Measurements from ENCODE around the gene ZNF511.

DNA sequence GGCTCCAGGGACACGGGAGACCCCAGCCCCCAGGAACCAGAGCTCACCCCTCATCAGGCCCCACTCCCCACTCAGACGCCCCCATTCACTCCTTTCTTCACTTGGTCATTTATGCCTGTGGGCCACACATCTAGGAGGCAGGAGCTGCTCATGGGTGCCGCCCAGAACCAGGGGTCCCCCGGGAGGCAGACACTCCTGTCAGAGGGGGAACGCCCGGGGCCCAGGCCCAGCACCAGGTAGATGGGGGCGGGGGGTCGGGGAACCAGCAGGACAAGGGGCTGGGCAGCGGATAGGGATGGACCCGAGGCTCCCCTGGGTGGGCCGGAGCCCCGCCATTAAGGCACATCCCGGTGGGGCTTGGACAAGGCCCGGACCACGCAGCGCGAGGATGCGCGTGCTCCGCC is 16.1 kb downstream of the ZNF511 start:
- TF ChIP-seq, protein P1, sequence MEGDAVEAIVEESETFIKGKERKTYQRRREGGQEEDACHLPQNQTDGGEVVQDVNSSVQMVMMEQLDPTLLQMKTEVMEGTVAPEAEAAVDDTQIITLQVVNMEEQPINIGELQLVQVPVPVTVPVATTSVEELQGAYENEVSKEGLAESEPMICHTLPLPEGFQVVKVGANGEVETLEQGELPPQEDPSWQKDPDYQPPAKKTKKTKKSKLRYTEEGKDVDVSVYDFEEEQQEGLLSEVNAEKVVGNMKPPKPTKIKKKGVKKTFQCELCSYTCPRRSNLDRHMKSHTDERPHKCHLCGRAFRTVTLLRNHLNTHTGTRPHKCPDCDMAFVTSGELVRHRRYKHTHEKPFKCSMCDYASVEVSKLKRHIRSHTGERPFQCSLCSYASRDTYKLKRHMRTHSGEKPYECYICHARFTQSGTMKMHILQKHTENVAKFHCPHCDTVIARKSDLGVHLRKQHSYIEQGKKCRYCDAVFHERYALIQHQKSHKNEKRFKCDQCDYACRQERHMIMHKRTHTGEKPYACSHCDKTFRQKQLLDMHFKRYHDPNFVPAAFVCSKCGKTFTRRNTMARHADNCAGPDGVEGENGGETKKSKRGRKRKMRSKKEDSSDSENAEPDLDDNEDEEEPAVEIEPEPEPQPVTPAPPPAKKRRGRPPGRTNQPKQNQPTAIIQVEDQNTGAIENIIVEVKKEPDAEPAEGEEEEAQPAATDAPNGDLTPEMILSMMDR (IDR thresholded peaks at IDR 0.05), result no peak
- TF ChIP-seq EZH2 (IDR thresholded peaks at IDR 0.05; ENCODE audit: borderline replicate concordance, insufficient read depth, low read depth, low read length, poor library complexity, severe bottlenecking), result no peak
